ENCODE data around the gene OTUD5. TPM values are rescaled to one million over a fixed set of nuclear protein-coding genes. Genes with fewer than 3 reads are reported as not detected.

The OTUD5 gene
- total RNA-seq, 1 donor from 2014 or later, result 44.7 TPM

- Histone ChIP-seq H3K9me3 (no peaks in the 10 kb centered on the region), H3K36me3 (peaks cover 0 to 4% of the 10 kb centered on the region in 2 donors), H3K27ac (no peak overlapping the region), H3K4me1 (peaks cover 19% of the 10 kb centered on the region), H3K27me3 (no peaks in the 10 kb centered on the region), H3K4me3 (no peak overlapping the region)
- intact Hi-C loops (cut with DNase I), result no loop called here
- TF ChIP-seq POLR2A (IDR thresholded peaks at IDR 0.05), result no peak
- no peak for TF ChIP-seq POLR2AphosphoS5 (IDR thresholded peaks at IDR 0.05; ENCODE audit: insufficient read depth in 1 of 2, low read depth in 1 of 2)
- TF ChIP-seq, protein P1, sequence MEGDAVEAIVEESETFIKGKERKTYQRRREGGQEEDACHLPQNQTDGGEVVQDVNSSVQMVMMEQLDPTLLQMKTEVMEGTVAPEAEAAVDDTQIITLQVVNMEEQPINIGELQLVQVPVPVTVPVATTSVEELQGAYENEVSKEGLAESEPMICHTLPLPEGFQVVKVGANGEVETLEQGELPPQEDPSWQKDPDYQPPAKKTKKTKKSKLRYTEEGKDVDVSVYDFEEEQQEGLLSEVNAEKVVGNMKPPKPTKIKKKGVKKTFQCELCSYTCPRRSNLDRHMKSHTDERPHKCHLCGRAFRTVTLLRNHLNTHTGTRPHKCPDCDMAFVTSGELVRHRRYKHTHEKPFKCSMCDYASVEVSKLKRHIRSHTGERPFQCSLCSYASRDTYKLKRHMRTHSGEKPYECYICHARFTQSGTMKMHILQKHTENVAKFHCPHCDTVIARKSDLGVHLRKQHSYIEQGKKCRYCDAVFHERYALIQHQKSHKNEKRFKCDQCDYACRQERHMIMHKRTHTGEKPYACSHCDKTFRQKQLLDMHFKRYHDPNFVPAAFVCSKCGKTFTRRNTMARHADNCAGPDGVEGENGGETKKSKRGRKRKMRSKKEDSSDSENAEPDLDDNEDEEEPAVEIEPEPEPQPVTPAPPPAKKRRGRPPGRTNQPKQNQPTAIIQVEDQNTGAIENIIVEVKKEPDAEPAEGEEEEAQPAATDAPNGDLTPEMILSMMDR (IDR thresholded peaks at IDR 0.05), result no peak
- no peak for DNase-seq (ENCODE audit: extremely low spot score in 2 of 2)
Observed at GRCh38 chrX:49000636-49001035, 43.2 kb upstream of the OTUD5 start.

- intact Hi-C loops (cut with DNase I), result loop anchor here (10.0 kb wide), 1 partner anchor 1324 kb away; no protein-coding TSS in a partner anchor
- peaks cover 19% of the 10 kb centered on the region for H3K4me1 ChIP-seq
Observed at GRCh38 chrX:48999030-48999429, 41.6 kb upstream of the OTUD5 start.

DNA sequence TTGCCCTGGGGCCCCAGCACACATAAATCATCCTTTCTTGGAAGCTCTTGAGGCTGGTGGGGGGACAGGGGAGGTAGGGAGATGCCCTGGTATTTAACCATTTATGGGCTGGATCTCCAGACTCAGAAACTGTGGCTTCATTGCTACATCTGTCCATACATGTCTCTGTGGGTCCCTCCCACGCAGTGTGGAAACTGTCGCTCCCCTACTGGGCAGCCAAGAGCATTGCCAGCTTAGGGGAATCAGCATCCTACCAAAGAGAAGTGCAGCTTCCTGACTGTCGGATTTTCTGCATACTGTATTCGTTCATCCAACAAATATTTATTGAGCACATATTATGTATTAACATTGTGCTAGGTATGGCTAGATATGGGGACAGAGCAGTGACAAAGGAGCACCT lies 41.0 kb upstream of the OTUD5 start:
- H3K4me3 ChIP-seq, result no peak overlapping the region
- DNase-seq (ENCODE audit: extremely low spot score in 2 of 2), result no peak
- H3K36me3 ChIP-seq, result peaks cover 0 to 8% of the 10 kb centered on the region in 2 donors
- TF ChIP-seq, protein P1 (IDR thresholded peaks at IDR 0.05), result no peak
- TF ChIP-seq POLR2A (IDR thresholded peaks at IDR 0.05) (no peak), POLR2AphosphoS5 (IDR thresholded peaks at IDR 0.05; ENCODE audit: insufficient read depth in 1 of 2, low read depth in 1 of 2) (no peak)
- no peaks in the 10 kb centered on the region for H3K27me3 ChIP-seq
- intact Hi-C loops (cut with DNase I), result loop anchor here (10.0 kb wide), 1 partner anchor 1324 kb away; no protein-coding TSS in a partner anchor
- H3K27ac ChIP-seq, result no peak overlapping the region
- H3K4me1 ChIP-seq, result peaks cover 19% of the 10 kb centered on the region
- H3K9me3 ChIP-seq, result no peaks in the 10 kb centered on the region

More at GRCh38 chrX:48999030-48999429, 41.6 kb upstream of the OTUD5 start:
- Histone ChIP-seq H3K27me3 (no peaks in the 10 kb centered on the region), H3K4me3 (no peak overlapping the region), H3K36me3 (peaks cover 0 to 4% of the 10 kb centered on the region in 2 donors), H3K9me3 (no peaks in the 10 kb centered on the region), H3K27ac (no peak overlapping the region)
- TF ChIP-seq, protein P1 (IDR thresholded peaks at IDR 0.05), result no peak
- TF ChIP-seq POLR2AphosphoS5 (IDR thresholded peaks at IDR 0.05; ENCODE audit: insufficient read depth in 1 of 2, low read depth in 1 of 2) (no peak), POLR2A (IDR thresholded peaks at IDR 0.05) (no peak)
- DNase-seq (ENCODE audit: extremely low spot score in 2 of 2), result no peak

- H3K4me3 ChIP-seq, result no peak overlapping the region
- no peak overlapping the region for H3K27ac ChIP-seq
- H3K4me1 ChIP-seq, result peaks cover 19% of the 10 kb centered on the region
Observed at GRCh38 chrX:48997865-48998264, 40.5 kb upstream of the OTUD5 start.

DNA sequence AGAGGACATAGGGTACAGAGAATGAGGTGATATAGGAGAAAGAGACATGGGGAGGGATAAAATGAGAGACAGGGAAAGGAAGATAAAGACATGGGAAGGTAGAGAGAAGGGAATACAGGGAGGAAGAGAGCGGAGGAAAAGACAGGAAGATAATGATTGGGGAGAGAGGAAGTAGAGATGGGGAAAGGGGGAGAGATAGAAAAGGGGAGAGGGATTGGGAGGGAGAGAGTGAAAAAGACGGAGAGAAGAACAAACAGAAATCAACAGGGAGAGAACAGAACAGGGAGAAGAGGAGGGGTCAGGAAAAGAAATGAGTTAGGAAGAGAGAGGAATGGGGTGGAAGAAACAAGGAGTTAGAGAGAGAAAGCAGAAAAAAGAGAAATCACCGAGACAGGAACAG lies 40.0 kb upstream of the OTUD5 start:
- Histone ChIP-seq H3K4me1 (peaks cover 19% of the 10 kb centered on the region), H3K27me3 (no peaks in the 10 kb centered on the region), H3K4me3 (no peak overlapping the region), H3K9me3 (no peaks in the 10 kb centered on the region), H3K27ac (no peak overlapping the region), H3K36me3 (peaks cover 0 to 11% of the 10 kb centered on the region in 2 donors)
- DNase-seq (ENCODE audit: extremely low spot score in 2 of 2), result no peak
- intact Hi-C loops (cut with DNase I), result loop anchor here (10.0 kb wide), 1 partner anchor 1323 kb away; no protein-coding TSS in a partner anchor
- no peak for TF ChIP-seq POLR2AphosphoS5 (IDR thresholded peaks at IDR 0.05; ENCODE audit: insufficient read depth in 1 of 2, low read depth in 1 of 2)
- no peak for TF ChIP-seq POLR2A (IDR thresholded peaks at IDR 0.05)
- TF ChIP-seq, protein P1 (IDR thresholded peaks at IDR 0.05), result no peak

More at GRCh38 chrX:48997865-48998264, 40.5 kb upstream of the OTUD5 start:
- no peak for DNase-seq (ENCODE audit: extremely low spot score in 2 of 2)
- H3K36me3 ChIP-seq, result peaks cover 0 to 11% of the 10 kb centered on the region in 2 donors
- TF ChIP-seq, protein P1 (IDR thresholded peaks at IDR 0.05), result no peak
- TF ChIP-seq POLR2AphosphoS5 (IDR thresholded peaks at IDR 0.05; ENCODE audit: insufficient read depth in 1 of 2, low read depth in 1 of 2), result no peak
- TF ChIP-seq POLR2A (IDR thresholded peaks at IDR 0.05), result no peak
- H3K27me3 ChIP-seq, result no peaks in the 10 kb centered on the region
- H3K9me3 ChIP-seq, result no peaks in the 10 kb centered on the region
- intact Hi-C loops (cut with DNase I), result loop anchor here (10.0 kb wide), 1 partner anchor 1323 kb away; no protein-coding TSS in a partner anchor
